IPS-NIHi7 (cell line): ENCODE measurements around the gene IFT27.

Experiments
- DNase-seq: peaks from one replicate; pipeline ENCODE4 v3.0.0; 2012; ENCODE audit warnings: mixed read lengths; ENCODE audit errors: extremely low spot score

The IFT27 gene

DNA sequence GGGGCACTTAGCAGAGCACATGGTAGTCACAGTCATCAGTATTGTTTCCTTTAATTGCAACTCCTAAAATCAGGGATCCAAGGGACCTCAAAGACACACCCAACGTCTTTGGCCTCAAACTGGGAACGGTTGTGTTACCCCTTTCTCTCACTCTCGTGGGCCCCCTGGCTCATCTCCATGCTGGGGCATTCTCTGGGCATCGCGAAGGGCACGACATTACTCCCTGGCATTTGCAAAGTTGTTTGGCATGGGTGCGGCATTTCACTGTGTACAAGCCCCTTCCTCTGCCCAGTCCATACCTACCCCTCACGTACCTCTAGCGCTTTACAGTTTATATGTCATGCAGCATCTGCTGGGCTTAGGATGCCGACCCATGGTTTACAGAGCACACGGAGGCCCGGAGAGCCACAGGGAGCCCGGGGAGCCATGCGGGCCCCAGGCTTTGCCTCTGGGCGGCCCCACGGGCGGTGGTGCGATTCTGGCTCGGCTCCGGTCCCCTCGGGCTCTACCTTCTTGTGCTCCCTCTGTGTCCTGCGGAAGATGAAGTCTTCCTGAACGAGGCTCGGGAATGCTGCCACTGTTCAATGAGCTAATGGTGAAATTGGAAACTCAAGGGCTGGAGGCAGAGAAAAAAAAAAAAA lies 50.4 kb downstream of the IFT27 start:
- DNase-seq = no peak

DNA sequence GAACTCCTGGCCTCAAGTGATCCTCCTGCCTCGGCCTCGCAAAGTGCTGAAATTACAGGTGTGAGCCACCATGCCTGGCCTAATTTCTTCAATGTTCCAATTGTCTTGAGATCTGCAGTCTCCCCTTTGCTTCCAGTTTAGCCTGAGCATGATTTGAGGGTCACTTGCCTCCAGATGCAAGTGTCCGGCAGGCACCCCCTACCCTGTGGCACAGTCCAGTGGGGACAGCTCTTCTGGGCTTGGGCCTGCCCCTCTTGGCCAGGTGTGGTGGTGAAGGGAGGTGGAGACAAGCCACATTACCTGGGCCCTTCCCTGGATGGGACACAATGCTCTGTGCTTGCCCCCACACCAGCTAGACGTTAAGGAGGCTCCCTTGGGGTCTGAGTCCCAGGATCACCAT lies 51.1 kb downstream of the IFT27 start:
- DNase-seq = no peak

DNA sequence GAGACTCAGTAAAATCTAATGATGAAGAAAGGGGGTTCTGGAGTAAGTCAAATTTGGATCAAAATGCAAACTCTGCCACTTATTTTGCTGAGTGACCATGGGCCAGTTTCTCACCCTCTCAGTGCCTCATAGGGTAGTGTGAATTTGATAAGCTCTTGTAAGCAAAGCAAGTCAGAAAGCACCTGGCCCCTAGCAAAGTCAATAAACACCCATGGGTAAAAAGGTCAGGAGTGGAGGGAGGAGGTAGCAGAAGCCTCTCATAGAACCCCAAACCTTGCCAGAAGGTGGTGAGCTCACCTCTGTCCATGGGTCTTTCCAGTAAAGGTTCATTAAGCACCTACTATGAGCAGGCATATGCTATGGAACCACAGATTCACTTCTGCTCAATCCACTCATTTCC lies 53.9 kb downstream of the IFT27 start:
- DNase-seq = no peak

DNA sequence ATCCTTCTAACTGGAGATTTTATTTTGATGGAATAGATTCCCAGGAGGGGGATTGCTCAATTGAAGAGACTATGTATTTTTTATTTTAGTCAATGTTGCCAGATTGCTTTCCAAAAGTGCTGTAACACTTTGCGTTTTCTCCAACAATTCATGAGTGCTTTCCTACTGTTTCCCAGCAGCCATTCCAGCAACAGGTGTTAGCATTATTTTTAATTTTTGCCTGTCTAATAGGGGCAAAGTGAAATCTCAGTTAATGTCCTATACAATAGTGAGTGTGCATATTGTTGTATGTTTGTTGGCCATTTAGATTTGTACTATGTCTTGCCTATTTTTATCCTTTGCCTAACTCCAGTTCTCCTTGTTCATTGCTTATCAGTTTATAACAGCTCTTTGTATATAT lies 60.3 kb downstream of the IFT27 start:
- no peak for DNase-seq

DNA sequence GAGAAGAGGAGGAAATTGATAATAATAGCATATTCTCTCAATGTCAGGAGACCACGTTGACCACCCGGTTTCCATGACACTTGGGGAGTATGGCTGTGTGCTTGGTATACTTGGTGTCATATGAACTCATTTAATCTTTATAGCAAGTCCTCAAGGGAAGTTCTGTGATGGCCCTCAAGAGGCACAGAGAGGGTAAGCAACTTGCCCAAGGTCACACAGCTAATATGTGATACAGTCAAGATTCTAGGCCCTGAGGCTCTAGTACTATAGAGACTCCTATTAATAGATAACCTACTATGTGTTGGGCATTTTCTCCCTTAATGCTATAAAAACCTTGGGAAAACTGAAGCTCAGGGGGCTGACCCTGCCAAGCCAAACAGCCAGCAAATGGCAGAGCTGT lies 61.8 kb downstream of the IFT27 start:
- no peak for DNase-seq

DNA sequence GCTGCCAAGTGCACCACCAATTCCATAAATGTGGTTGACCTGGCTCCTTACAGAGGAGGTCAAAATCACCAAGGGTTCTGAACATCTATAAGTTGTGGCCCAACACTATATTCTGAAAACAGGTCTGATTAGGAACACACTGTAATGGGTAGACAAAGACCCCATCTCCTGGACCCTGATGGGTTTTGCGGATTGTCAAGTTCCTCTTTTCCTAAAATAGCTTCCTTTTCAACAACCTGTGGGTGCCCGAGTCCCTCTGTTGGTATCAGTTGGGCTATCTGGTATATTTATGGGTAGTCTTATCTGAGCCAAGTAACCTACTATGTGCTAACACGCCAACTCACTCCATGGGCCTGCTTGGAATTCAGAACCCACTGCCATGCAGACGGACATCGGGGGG lies 62.5 kb downstream of the IFT27 start:
- DNase-seq = no peak
